Measurements from ENCODE around the gene BRI3BP.

BRI3BP gene

DNA sequence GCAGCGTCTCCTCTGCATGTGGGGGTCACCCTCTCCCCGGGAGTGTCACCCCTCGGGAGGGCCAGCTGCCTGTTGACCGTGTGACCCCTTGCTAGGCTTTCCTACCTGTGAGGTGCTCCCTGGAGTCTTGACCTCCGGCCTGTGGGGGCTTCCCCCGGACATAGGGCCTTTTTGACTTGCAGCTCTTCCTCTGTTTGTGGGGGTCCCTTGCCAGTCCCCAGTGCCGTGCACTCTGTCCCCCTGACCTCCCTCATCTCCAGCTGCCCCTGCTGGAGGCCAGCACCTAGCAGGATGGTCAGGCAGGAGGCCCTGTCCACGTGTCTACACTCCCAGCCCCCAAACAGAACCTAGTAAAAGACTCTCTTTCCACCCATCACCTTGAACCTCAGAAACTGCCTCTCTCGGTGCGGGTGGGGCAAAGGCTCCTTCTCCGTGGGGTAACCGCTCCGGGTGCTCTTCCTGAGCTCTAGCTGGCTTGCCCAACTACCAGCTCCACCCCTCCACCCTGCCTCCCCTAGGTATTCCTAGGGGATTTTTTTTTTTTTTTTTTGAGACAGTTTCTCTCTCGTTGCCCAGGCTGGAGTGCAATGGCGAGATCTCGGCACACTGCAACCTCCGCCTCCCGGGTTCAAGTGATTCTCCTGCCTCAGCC is 72.6 kb downstream of the BRI3BP start:
- TF ChIP-seq, protein P1, sequence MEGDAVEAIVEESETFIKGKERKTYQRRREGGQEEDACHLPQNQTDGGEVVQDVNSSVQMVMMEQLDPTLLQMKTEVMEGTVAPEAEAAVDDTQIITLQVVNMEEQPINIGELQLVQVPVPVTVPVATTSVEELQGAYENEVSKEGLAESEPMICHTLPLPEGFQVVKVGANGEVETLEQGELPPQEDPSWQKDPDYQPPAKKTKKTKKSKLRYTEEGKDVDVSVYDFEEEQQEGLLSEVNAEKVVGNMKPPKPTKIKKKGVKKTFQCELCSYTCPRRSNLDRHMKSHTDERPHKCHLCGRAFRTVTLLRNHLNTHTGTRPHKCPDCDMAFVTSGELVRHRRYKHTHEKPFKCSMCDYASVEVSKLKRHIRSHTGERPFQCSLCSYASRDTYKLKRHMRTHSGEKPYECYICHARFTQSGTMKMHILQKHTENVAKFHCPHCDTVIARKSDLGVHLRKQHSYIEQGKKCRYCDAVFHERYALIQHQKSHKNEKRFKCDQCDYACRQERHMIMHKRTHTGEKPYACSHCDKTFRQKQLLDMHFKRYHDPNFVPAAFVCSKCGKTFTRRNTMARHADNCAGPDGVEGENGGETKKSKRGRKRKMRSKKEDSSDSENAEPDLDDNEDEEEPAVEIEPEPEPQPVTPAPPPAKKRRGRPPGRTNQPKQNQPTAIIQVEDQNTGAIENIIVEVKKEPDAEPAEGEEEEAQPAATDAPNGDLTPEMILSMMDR (IDR thresholded peaks at IDR 0.05; ENCODE audit: insufficient read depth, low read depth, low read length, missing control alignments): no peak
- DNase-seq (ENCODE audit: low read depth): no peak

DNA sequence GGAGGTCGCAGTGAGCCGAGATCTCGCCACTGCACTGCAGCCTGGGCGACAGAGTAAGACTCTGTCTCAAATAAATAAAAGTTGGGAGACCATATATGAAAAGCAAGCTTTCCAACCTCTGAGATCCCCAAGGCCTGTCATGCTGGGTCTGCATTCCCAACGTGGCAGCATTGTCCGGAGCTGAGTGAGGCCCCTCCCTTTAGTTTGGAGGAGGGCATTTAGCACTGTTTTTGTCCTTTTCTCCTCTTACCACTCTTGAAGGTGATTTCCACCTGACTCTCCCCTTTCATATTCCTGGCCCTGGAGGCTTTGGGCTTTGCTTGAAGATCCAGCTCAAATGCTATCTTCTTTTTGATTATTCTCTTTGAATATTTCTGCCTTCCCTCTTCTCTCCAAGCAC is 74.9 kb downstream of the BRI3BP start:
- no peak overlapping the region for H3K4me3 ChIP-seq (ENCODE audit: low read length)
- TF ChIP-seq, protein P1 (IDR thresholded peaks at IDR 0.05; ENCODE audit: insufficient read depth, low read depth, low read length, missing control alignments): no peak
- DNase-seq (ENCODE audit: low read depth): no peak

More for the DNA sequence above, 72.6 kb downstream of the BRI3BP start:
- peak overlapping the region; percentile 81 for H3K4me3 ChIP-seq (ENCODE audit: low read length)

DNA sequence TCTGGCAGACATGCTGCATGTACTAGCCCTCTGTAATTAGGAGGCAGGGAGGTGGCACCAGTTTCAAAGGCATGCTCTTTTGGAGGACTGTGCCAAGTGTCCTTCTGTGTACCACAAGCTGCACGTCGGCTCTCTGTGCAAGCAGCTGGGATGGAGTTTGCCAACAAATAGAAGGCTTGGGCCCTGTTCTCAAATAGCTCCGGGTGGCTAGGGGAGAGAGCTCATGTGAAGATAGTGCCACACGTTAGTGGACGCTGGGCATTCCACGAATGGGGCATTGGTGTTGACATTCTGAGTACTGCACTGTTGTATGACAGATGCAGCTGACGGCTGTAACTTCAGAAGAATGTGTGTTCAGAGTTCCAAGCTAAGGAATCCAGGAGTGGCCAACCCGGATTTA is 76.2 kb downstream of the BRI3BP start:
- no peak for DNase-seq (ENCODE audit: low read depth)

DNA sequence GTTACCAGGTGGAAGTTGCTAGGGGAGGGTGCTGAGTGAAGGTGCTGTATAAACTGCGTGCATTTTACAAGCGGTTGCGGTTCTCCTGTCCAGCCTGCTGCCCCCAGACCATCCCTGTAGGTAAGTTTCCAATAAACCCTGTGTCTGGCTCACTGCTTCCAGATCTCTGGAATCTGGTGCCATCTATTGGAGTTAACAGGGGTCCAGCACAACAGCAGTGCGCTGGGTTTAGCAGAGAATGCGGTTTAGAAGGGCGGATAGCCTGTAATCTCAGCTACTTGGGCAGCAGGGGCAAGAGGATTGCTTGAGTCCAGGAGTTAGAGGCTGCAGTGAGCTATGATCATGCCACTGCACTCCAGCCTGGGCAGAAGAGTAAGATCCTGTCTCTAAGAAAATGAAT is 76.7 kb downstream of the BRI3BP start:
- TF ChIP-seq, protein P1 (IDR thresholded peaks at IDR 0.05; ENCODE audit: insufficient read depth, low read depth, low read length, missing control alignments): no peak
- no peak for DNase-seq (ENCODE audit: low read depth)
- no peak overlapping the region for H3K4me3 ChIP-seq (ENCODE audit: low read length)

More for the DNA sequence above, 76.2 kb downstream of the BRI3BP start:
- TF ChIP-seq, protein P1 (IDR thresholded peaks at IDR 0.05; ENCODE audit: insufficient read depth, low read depth, low read length, missing control alignments): no peak
- H3K4me3 ChIP-seq (ENCODE audit: low read length): no peak overlapping the region

DNA sequence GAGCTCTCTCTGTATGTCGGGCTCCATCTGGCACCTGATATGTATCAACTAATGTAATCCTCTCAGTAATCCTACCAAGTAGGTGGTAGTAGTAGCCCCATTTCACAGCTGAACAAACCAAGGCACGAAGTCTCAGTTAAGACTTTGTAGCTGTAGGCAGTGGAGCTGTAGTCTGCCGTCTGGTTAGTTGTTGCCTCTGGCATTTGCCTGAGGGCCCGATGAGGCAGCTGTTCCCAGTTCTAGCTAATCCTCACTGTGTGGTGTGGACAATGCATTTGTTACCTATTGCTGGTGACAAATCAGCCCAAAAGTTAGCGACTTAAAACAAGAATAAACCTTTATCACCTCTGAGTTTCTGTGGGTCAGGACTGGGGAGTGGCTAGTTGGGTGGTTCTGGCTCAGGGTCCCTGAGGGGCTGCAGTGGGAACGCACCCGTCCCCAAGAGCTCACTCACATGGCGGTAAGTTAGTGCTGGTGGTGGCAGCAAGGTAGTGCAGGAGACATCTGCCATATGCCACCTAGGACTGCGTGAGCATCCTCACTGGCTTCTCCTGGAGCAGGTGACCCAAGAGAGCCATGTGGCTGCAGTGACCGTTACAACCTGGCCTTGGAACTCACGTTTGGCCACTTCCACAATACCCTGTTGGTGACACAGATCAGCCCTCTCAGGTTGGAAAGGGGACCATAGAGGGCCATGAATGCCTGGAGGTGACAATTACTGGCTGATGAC is 77.4 kb downstream of the BRI3BP start:
- no peak for DNase-seq (ENCODE audit: low read depth)
- TF ChIP-seq, protein P1 (IDR thresholded peaks at IDR 0.05; ENCODE audit: insufficient read depth, low read depth, low read length, missing control alignments): no peak
- no peak overlapping the region for H3K4me3 ChIP-seq (ENCODE audit: low read length)

DNA sequence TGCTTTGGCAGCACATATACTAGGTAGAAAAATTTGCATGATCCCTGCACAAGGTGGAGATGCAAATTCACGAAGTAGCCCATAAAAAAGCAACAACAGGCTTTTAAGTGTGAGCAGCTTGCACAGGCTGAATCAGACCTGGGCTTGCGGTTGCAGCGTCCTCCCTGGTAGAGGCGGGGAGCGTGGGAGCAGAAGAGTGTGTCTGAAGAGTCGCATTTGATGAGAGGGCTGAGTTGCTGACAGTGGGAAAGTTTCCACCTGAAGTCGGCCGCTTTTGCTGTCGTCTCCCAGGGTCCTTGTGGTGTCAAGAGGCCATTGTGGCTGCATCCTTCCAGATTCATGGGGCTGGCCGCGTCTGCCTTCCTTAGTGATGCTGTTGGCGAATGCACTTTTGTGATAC is 78.0 kb downstream of the BRI3BP start:
- no peak for DNase-seq (ENCODE audit: low read depth)
- TF ChIP-seq, protein P1 (IDR thresholded peaks at IDR 0.05; ENCODE audit: insufficient read depth, low read depth, low read length, missing control alignments): no peak
- no peak overlapping the region for H3K4me3 ChIP-seq (ENCODE audit: low read length)

Measured in epithelial cell of esophagus (primary cell).